ENCODE data around the gene SPSB2. TPM values are rescaled to one million over a fixed set of nuclear protein-coding genes. Genes with fewer than 3 reads are reported as not detected.

The SPSB2 gene
- total and polyA plus RNA-seq, 9 of the 15 experiments (the other 6 are each of a cell fraction or from before 2014, with no cell fraction given), result 0.10 to 10.6 (median 1.9) TPM

DNA sequence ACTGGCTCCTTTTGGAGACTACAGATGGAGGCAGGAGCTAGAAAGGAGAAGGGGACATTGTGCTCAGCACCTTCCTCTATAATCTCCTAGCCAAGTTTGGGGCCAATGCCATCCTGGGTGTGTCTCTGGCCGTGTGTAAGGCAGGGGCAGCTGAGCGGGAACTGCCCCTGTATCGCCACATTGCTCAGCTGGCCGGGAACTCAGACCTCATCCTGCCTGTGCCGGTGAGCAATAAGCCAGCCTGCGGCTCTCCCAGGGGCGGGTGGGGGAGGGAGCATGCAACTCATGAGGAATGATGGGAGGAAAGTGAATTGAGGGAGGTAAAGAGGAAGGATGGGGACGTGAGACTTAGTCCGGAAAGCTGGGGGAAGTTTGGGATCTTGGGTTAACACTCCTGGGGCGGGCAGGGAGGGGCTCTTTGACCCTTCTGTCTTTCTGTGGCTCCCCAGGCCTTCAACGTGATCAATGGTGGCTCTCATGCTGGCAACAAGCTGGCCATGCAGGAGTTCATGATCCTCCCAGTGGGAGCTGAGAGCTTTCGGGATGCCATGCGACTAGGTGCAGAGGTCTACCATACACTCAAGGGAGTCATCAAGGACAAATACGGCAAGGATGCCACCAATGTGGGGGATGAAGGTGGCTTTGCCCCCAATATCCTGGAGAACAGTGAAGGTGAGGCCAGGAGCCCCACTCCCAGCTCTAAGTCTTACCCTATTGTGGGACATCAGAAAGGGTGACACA, 44.6 kb upstream of the SPSB2 start:
- intact Hi-C loops (cut with micrococcal nuclease), result no loop called here
- Histone ChIP-seq H3K9me3 (replicated peaks; ENCODE audit: control insufficient read depth, insufficient read depth, low read depth, low read length) (no peaks in the 10 kb centered on the region), H2AFZ (ENCODE audit: low read depth, low read length) (no peak overlapping the region), H3K36me3 (ENCODE audit: control insufficient read depth, insufficient read depth, low read length) (peaks cover 21% of the 10 kb centered on the region; the same call in 2 of the 3 replicates), H3K4me1 (replicated peaks in 1 of 2; ENCODE audit: control insufficient read depth in 2 of 2, insufficient read depth in 2 of 2, low read length in 2 of 2) (peaks cover 12 to 37% of the 10 kb centered on the region in 2 experiments; a peak in 4 of 5 replicates), H3K4me2 (ENCODE audit: insufficient read depth, low read length) (no peak overlapping the region), H3K27me3 (ENCODE audit: control insufficient read depth in 2 of 2, insufficient read depth in 2 of 2, low read length in 2 of 2) (no peaks in the 10 kb centered on the region), H3K27ac (ENCODE audit: extremely low read depth, low read depth, low read length) (no peak overlapping the region), H3K9ac (ENCODE audit: insufficient read depth in 1 of 2, low read depth in 2 of 2, low read length in 2 of 2) (peak overlapping the region in 1 of 2 experiments; percentile 87; a peak in 1 of 4 replicates), H3K79me2 (ENCODE audit: control insufficient read depth, insufficient read depth, low read length) (peaks cover 19% of the 10 kb centered on the region), H3K9me1 (ENCODE audit: control insufficient read depth, insufficient read depth, low read length) (peaks cover 6% of the 10 kb centered on the region), H4K20me1 (replicated peaks; ENCODE audit: control insufficient read depth, insufficient read depth, low read length) (no peaks in the 10 kb centered on the region), H3K4me3 (no peak overlapping the region)
- no peak for TF ChIP-seq CBFA2T3 (IDR thresholded peaks at IDR 0.05)
- TF ChIP-seq U2AF2 (optimal IDR thresholded peaks at IDR 0.05; ENCODE audit: low read depth, low read length), result no peak
- TF ChIP-seq KLF10 (CRISPR knock-in tag; IDR thresholded peaks at IDR 0.05), result no peak
- TF ChIP-seq ZNF263 (CRISPR knock-in tag; IDR thresholded peaks at IDR 0.05; ENCODE audit: borderline replicate concordance), result no peak
- TF ChIP-seq HOXB6 (CRISPR knock-in tag; IDR thresholded peaks at IDR 0.05; ENCODE audit: borderline replicate concordance), result no peak
- no peak for TF ChIP-seq ATF6 (CRISPR knock-in tag; IDR thresholded peaks at IDR 0.05)
- TF ChIP-seq PHTF2 (CRISPR knock-in tag; IDR thresholded peaks at IDR 0.05), result no peak
- no peak for TF ChIP-seq KLF6 (CRISPR knock-in tag; IDR thresholded peaks at IDR 0.05; ENCODE audit: borderline replicate concordance)
- TF ChIP-seq HCFC1 (IDR thresholded peaks at IDR 0.05; ENCODE audit: low read depth, low read length), result no peak
- no peak for TF ChIP-seq ZBTB5 (IDR thresholded peaks at IDR 0.05)
- TF ChIP-seq NFE2 (IDR thresholded peaks at IDR 0.05; ENCODE audit: low read depth), result no peak
- POLR2A ChIA-PET, result no interaction called here
- no TSS peak for BruUV-seq (replicated peaks)
- ATAC-seq (no peak), FAIRE-seq (no peak), DNase-seq (ENCODE audit: extremely low read depth in 1 of 4, low spot score in 3 of 4) (no peak)
- 78% methylated on average over 8 of the region's 14 CpGs for WGBS (ENCODE audit: insufficient coverage, low coverage, missing lambda C conversion rate)
- in situ Hi-C loops (cut with MboI), result no loop called here
- CTCF ChIA-PET (ENCODE audit: low intra/inter-chr PET ratio), result no interaction called here

Data from K562 (cell line).